ENCODE results near the gene UNKL. TPM values are rescaled to one million over a fixed set of nuclear protein-coding genes. Genes with fewer than 3 reads are reported as not detected.
A peak's percentile ranks its signal among the peaks of the same experiment; 100 is the strongest.

UNKL gene
- total and polyA plus RNA-seq, 10 donors: 6.6 to 80.0 (median 44.4) TPM

DNA sequence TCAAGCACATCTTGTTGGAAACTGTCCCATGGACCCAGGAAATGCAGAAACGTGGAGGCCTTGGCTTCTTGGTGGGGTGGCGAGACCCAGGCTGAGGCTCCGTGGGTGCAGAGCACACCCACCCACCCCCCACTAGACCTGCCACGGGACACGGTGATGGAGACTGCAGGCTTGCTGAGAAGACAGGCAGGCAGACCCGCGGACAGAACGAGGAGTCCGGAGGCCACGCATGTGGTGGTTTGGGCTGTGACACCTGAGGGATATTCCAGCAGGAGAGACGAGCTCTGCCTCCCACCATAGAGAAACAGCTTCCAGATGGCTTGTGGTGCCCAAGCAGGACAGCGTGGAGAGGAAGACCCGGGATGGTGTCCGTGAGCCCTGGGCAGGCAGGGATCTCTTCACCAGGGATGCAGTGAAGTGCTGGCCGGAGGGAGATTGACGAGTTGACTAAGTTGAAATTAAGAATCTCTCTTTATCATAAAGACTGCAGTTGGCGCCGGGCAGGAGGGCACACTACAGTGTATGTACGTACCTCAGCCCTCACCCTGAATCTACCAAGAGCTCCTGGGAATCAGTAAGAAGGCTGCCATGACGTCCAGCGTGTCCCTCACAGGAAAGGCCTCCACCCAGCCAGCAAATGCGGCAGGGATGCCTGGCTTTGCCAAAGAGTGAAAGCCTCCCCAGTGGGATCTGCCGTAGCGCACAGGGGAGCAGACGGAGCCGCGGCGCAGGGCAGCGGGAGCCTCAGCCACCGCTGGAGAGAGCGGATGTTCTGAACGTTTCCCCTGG is 96.8 kb downstream of the UNKL start:
- no peak overlapping the region for H3K4me3 ChIP-seq
- H3K27me3 ChIP-seq (replicated peaks in 1 of 7): no peaks in the 10 kb centered on the region
- H3K27ac ChIP-seq: no peak overlapping the region
- no peaks in the 10 kb centered on the region for H3K9me3 ChIP-seq
- intact Hi-C loops (cut with DNase I; ENCODE audit: low total_unique reads): no loop called here
- peaks cover 4 to 47% (median 23%) of the 10 kb centered on the region in 6 donors for H3K4me1 ChIP-seq
- WGBS, 5 donors: 91 to 93% (median 92%) methylated on average over 24 to 32 of the region's 32 CpGs
- H3K36me3 ChIP-seq: peaks cover 3 to 100% (median 91%) of the 10 kb centered on the region in 6 donors
- DNase-seq: no peak
- no peak for TF ChIP-seq POLR2A (IDR thresholded peaks at IDR 0.05)
- TF ChIP-seq POLR2AphosphoS5 (IDR thresholded peaks at IDR 0.05): peak; percentile 14 to 67 (median 24)
- TF ChIP-seq, protein P1, sequence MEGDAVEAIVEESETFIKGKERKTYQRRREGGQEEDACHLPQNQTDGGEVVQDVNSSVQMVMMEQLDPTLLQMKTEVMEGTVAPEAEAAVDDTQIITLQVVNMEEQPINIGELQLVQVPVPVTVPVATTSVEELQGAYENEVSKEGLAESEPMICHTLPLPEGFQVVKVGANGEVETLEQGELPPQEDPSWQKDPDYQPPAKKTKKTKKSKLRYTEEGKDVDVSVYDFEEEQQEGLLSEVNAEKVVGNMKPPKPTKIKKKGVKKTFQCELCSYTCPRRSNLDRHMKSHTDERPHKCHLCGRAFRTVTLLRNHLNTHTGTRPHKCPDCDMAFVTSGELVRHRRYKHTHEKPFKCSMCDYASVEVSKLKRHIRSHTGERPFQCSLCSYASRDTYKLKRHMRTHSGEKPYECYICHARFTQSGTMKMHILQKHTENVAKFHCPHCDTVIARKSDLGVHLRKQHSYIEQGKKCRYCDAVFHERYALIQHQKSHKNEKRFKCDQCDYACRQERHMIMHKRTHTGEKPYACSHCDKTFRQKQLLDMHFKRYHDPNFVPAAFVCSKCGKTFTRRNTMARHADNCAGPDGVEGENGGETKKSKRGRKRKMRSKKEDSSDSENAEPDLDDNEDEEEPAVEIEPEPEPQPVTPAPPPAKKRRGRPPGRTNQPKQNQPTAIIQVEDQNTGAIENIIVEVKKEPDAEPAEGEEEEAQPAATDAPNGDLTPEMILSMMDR (IDR thresholded peaks at IDR 0.05 in 8 of 11, conservative IDR thresholded peaks at IDR 0.05 in 3 of 11): no peak

DNA sequence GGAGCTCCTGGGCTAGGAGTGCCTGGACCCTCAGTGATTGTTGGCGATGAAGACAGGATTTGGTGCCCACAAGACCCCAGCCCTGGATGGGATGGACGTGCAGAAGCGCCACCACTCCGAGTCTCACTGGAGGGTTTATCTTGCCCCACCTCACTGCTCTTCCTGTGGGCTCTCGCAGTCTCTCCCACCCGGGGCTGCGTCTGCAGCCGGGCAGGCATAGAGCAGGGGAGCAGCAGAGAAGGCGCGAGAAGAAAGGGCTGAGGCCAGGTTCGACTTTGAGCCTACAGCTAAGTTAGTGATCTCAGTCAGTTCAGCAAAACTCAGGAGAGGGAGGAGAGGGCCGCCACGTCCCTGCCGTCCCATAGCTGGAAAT is 98.5 kb downstream of the UNKL start:
- H3K4me3 ChIP-seq: no peak overlapping the region
- WGBS, 5 donors: 83 to 95% (median 89%) methylated on average over 10 to 14 of the region's 14 CpGs
- no peak overlapping the region for H3K27ac ChIP-seq
- peaks cover 20 to 63% (median 39%) of the 10 kb centered on the region in 6 donors for H3K4me1 ChIP-seq
- H3K36me3 ChIP-seq: peaks cover 3 to 96% (median 84%) of the 10 kb centered on the region in 6 donors
- intact Hi-C loops (cut with DNase I; ENCODE audit: low total_unique reads): no loop called here
- no peaks in the 10 kb centered on the region for H3K9me3 ChIP-seq
- no peak for DNase-seq
- no peaks in the 10 kb centered on the region for H3K27me3 ChIP-seq (replicated peaks in 1 of 7)
- TF ChIP-seq POLR2A (IDR thresholded peaks at IDR 0.05) (no peak), POLR2AphosphoS5 (IDR thresholded peaks at IDR 0.05) (peak in 1 of 3 donors; percentile 48)
- TF ChIP-seq, protein P1 (IDR thresholded peaks at IDR 0.05 in 8 of 11, conservative IDR thresholded peaks at IDR 0.05 in 3 of 11): no peak

DNA sequence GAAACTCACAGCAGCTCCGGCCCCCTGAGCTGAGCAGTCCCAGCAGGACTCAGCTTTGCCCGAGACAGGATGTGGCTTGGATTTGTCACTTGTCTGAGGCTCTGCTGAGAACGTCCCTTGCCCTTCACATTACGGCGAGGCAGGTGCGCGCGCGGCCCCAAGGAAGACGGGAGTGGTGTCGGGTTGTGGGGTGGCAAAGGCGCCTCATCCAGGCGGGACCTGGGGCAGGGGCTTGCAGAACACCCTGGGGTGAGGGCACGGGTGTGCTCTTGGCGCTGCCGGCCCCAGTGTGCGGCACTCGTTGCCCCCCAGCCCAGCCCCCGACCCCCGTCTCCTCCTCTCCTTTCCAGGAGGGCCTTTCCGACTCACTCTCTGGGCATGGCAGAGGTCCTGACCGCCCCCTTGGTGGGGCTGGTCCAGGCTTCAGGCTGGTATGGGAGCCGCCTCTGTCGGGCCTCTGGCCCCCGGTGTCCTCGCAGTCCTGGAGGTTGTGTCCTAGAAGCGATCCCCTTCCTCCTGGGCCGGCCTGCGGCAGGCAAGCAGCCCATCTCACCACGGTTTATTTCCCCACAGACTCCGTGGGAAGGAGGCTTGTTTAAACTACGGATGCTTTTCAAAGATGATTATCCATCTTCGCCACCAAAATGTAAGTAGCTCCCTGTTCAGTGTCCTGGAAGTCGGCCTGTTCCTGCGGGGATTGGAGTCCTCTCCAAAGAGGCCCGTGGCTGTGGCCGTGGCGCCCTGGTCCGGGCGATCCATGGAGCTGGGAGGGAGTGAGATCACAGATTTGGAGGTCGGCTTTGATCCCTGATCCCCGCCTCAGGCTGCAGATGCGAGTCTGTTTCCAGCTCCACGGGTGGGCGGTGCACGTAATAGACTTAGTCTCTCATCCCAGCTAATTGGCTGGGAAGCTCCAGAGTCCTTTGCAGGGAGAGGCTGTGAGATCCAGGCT is 99.1 kb downstream of the UNKL start:
- Histone ChIP-seq H3K4me1 (peaks cover 24 to 70% (median 46%) of the 10 kb centered on the region in 6 donors), H3K27ac (no peak overlapping the region), H3K27me3 (replicated peaks in 1 of 7) (no peaks in the 10 kb centered on the region), H3K9me3 (no peaks in the 10 kb centered on the region), H3K4me3 (no peak overlapping the region), H3K36me3 (peaks cover 3 to 89% (median 78%) of the 10 kb centered on the region in 6 donors)
- no peak for DNase-seq
- WGBS, 5 donors: 86 to 91% (median 87%) methylated on average over 23 to 46 of the region's 46 CpGs
- TF ChIP-seq, protein P1 (IDR thresholded peaks at IDR 0.05 in 8 of 11, conservative IDR thresholded peaks at IDR 0.05 in 3 of 11): no peak
- TF ChIP-seq POLR2AphosphoS5 (IDR thresholded peaks at IDR 0.05): no peak
- no peak for TF ChIP-seq POLR2A (IDR thresholded peaks at IDR 0.05)
- intact Hi-C loops (cut with DNase I; ENCODE audit: low total_unique reads): no loop called here
